Stimulated activated CD8-positive, alpha-beta memory T cell treated with anti-CD3 and anti-CD28 coated beads, Interleukin-15, amount 100 ng/mL, for 1 hour (primary cell): ENCODE results near the gene ZNF787.

Source experiments
- DNase-seq: peaks from one replicate; pipeline ENCODE4 v3.0.0-alpha.2; 2020; ENCODE audit warnings: low read depth

The ZNF787 gene

GRCh38 chr19:56142897-56143434 lies 21.9 kb upstream of the ZNF787 start:
- DNase-seq: no peak

- DNase-seq: no peak
Observed at GRCh38 chr19:56142087-56142787, 21.1 kb upstream of the ZNF787 start.

- DNase-seq: no peak
Observed at GRCh38 chr19:56141417-56141993, 20.4 kb upstream of the ZNF787 start.

GRCh38 chr19:56140583-56141416 lies 19.7 kb upstream of the ZNF787 start, which contains the start of gene ZNF444:
TSS of gene ZNF444 (plus strand) at chr19:56141287. CDS start at chr19:56146912, 5,625 bp downstream.
- peak; percentile 97 for DNase-seq

GRCh38 chr19:56139847-56140582 lies 18.9 kb upstream of the ZNF787 start:
- DNase-seq: no peak

- no peak for DNase-seq
Observed at GRCh38 chr19:56138069-56138468, 17.0 kb upstream of the ZNF787 start.

- DNase-seq: no peak
Observed at GRCh38 chr19:56137405-56137804, 16.3 kb upstream of the ZNF787 start.

- no peak for DNase-seq
Observed at GRCh38 chr19:56136362-56136761, 15.3 kb upstream of the ZNF787 start.

GRCh38 chr19:56134654-56134921 lies 13.5 kb upstream of the ZNF787 start:
- no peak for DNase-seq

GRCh38 chr19:56133858-56134653 lies 13.0 kb upstream of the ZNF787 start:
- DNase-seq: no peak

GRCh38 chr19:56132316-56132822 lies 11.3 kb upstream of the ZNF787 start:
- DNase-seq: no peak

- no peak for DNase-seq
Observed at GRCh38 chr19:56131651-56132050, 10.6 kb upstream of the ZNF787 start.

- DNase-seq: no peak
Observed at GRCh38 chr19:56130006-56130405, 8.9 kb upstream of the ZNF787 start.

GRCh38 chr19:56126983-56127780 lies 6.1 kb upstream of the ZNF787 start:
- DNase-seq: no peak

- no peak for DNase-seq
Observed at GRCh38 chr19:56125806-56126590, 4.9 kb upstream of the ZNF787 start.

- no peak for DNase-seq
Observed at GRCh38 chr19:56124578-56124977, 3.5 kb upstream of the ZNF787 start.

- no peak for DNase-seq
Observed at GRCh38 chr19:56123266-56123891, 2.3 kb upstream of the ZNF787 start.

GRCh38 chr19:56120371-56121179 lies 520 bp downstream of the ZNF787 start:
- DNase-seq: peak; percentile 46
